ENCODE measurements around the gene DLX1. TPM values are rescaled to one million over a fixed set of nuclear protein-coding genes. Genes with fewer than 3 reads are reported as not detected.

Gene DLX1
- total and polyA plus RNA-seq, 2 donors (not counting 1 experiment from before 2014, with no cell fraction given) = 0.09 TPM; not detected in 1

DNA sequence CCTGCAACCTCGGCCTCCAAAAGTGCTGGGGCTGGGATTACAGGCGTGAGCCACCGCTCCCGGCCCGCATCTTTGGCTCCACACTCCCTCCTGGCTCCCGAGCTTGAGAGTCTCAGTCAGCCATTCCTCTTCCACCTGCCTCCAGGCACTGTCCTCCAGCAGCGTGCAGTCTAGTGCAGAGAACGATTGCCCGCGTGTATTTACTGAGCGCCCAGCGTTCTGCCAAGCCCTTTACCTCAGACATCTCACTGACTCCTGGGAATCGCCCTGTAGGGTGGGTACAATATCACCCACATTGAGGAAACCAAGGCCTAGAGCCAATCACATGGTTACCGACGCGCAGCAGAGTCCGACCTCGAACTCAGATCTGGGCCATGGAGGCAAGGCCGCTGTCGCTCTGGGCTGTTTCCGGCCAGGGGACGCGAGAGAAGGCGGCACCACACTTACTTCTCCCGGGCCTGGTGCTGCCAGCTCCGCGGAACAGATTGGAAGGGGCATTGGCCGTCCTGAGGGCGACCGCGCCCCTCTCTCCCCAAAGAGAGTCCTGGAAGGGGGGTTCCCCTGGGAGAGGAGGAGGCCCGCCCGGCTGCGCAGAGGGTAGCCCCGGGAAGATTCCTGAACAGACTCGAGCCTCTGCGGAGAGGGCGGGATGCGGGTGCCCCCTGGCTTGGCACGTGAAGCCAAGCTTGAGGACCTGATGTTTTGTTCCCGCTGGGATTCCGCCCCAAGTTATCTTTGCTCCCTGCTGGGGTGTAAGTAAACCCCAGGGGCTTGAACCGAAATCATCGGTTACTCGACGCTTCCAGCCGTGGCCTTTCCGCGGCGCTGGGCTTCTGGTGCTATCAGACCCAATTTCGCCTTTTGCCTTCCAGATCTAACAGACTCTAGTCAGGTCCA is 22.6 kb downstream of the DLX1 start:
- Histone ChIP-seq H3K36me3 (ENCODE audit: control insufficient read depth, insufficient read depth, low read length) (no peaks in the 10 kb centered on the region), H3K27me3 (ENCODE audit: control insufficient read depth, insufficient read depth, low read length) (peaks cover 5% of the 10 kb centered on the region), H3K4me3 (replicated peaks in 1 of 4; ENCODE audit: control extremely low read depth in 1 of 4, insufficient read depth in 1 of 4, low read depth in 3 of 4, low read length in 4 of 4) (no peak overlapping the region), H3K27ac (ENCODE audit: insufficient read depth, low read length) (no peak overlapping the region), H2AFZ (ENCODE audit: low read length) (peak overlapping the region; percentile 48), H3K9ac (ENCODE audit: insufficient read depth, low read length) (no peak overlapping the region), H4K20me1 (ENCODE audit: control insufficient read depth, extremely low read depth, insufficient read depth, low read length) (no peaks in the 10 kb centered on the region), H3K4me1 (ENCODE audit: control insufficient read depth, extremely low read depth, insufficient read depth, low read length) (peaks cover 2% of the 10 kb centered on the region), H3K9me3 (ENCODE audit: control insufficient read depth, insufficient read depth, low read depth, low read length) (no peaks in the 10 kb centered on the region), H3K4me2 (ENCODE audit: extremely low read depth, insufficient read depth, low read length) (peak overlapping the region; percentile 3), H3K79me2 (ENCODE audit: control insufficient read depth, insufficient read depth, low read length) (no peaks in the 10 kb centered on the region)
- DNase-seq (ENCODE audit: low read depth in 2 of 2) = no peak
- TF ChIP-seq EZH2 (IDR thresholded peaks at IDR 0.05; ENCODE audit: low read length, missing control alignments) = no peak
- no peak for TF ChIP-seq CTCF (conservative IDR thresholded peaks at IDR 0.05 in 1 of 2, IDR thresholded peaks at IDR 0.05 in 1 of 2; ENCODE audit: low read depth in 1 of 2, low read length in 2 of 2)

DNA sequence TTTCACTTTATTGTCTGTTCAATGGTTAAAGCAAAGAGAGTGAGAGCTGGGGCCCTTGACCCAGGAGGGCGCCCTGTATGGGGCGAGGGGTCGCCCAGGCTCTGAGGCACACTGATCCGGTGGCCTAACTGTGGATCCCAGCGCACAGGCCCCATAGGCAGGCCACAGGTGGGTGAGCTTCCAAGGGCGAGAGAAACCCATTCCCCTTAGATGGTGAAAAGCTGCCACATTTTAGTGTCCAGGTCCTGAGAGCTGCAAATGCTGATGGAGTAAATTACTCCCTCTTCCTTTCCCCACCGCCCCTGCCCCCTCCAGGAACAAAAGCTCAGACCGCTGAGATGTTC is 23.3 kb downstream of the DLX1 start:
- Histone ChIP-seq H3K27ac (ENCODE audit: insufficient read depth, low read length) (no peak overlapping the region), H3K79me2 (ENCODE audit: control insufficient read depth, insufficient read depth, low read length) (no peaks in the 10 kb centered on the region), H3K27me3 (ENCODE audit: control insufficient read depth, insufficient read depth, low read length) (peaks cover 5% of the 10 kb centered on the region), H3K9ac (ENCODE audit: insufficient read depth, low read length) (no peak overlapping the region), H3K4me1 (ENCODE audit: control insufficient read depth, extremely low read depth, insufficient read depth, low read length) (no peaks in the 10 kb centered on the region), H2AFZ (ENCODE audit: low read length) (peak overlapping the region; percentile 48), H3K9me3 (ENCODE audit: control insufficient read depth, insufficient read depth, low read depth, low read length) (no peaks in the 10 kb centered on the region), H3K4me3 (replicated peaks in 1 of 4; ENCODE audit: control extremely low read depth in 1 of 4, insufficient read depth in 1 of 4, low read depth in 3 of 4, low read length in 4 of 4) (no peak overlapping the region), H4K20me1 (ENCODE audit: control insufficient read depth, extremely low read depth, insufficient read depth, low read length) (no peaks in the 10 kb centered on the region), H3K4me2 (ENCODE audit: extremely low read depth, insufficient read depth, low read length) (no peak overlapping the region), H3K36me3 (ENCODE audit: control insufficient read depth, insufficient read depth, low read length) (no peaks in the 10 kb centered on the region)
- no peak for DNase-seq (ENCODE audit: low read depth in 2 of 2)
- TF ChIP-seq CTCF (conservative IDR thresholded peaks at IDR 0.05 in 1 of 2, IDR thresholded peaks at IDR 0.05 in 1 of 2; ENCODE audit: low read depth in 1 of 2, low read length in 2 of 2) (no peak), EZH2 (IDR thresholded peaks at IDR 0.05; ENCODE audit: low read length, missing control alignments) (no peak)

GRCh38 chr2:172109256-172109987 is 24.1 kb downstream of the DLX1 start:
- no peak for DNase-seq (ENCODE audit: low read depth in 2 of 2)
- Histone ChIP-seq H3K36me3 (ENCODE audit: control insufficient read depth, insufficient read depth, low read length) (no peaks in the 10 kb centered on the region), H4K20me1 (ENCODE audit: control insufficient read depth, extremely low read depth, insufficient read depth, low read length) (no peaks in the 10 kb centered on the region), H3K79me2 (ENCODE audit: control insufficient read depth, insufficient read depth, low read length) (no peaks in the 10 kb centered on the region), H3K27ac (ENCODE audit: insufficient read depth, low read length) (no peak overlapping the region), H3K9me3 (ENCODE audit: control insufficient read depth, insufficient read depth, low read depth, low read length) (no peaks in the 10 kb centered on the region), H3K9ac (ENCODE audit: insufficient read depth, low read length) (no peak overlapping the region), H3K4me2 (ENCODE audit: extremely low read depth, insufficient read depth, low read length) (no peak overlapping the region), H2AFZ (ENCODE audit: low read length) (no peak overlapping the region), H3K27me3 (ENCODE audit: control insufficient read depth, insufficient read depth, low read length) (peaks cover 5% of the 10 kb centered on the region), H3K4me1 (ENCODE audit: control insufficient read depth, extremely low read depth, insufficient read depth, low read length) (no peaks in the 10 kb centered on the region), H3K4me3 (replicated peaks in 1 of 4; ENCODE audit: control extremely low read depth in 1 of 4, insufficient read depth in 1 of 4, low read depth in 3 of 4, low read length in 4 of 4) (no peak overlapping the region)
- TF ChIP-seq CTCF (conservative IDR thresholded peaks at IDR 0.05 in 1 of 2, IDR thresholded peaks at IDR 0.05 in 1 of 2; ENCODE audit: low read depth in 1 of 2, low read length in 2 of 2) = no peak
- TF ChIP-seq EZH2 (IDR thresholded peaks at IDR 0.05; ENCODE audit: low read length, missing control alignments) = no peak

Data from fibroblast of lung (primary cell).